Hematopoietic multipotent progenitor cell treated with erythropoietin and hydrocortisone succinate and interleukin-3 and kit ligand, for 4 days (in vitro differentiated cells): Measurements from ENCODE around the gene MAP7D1.
"Not testable (repeated sequence)": the region's sequence is repeated elsewhere in the genome, so short reads cannot be mapped to it uniquely, and the experiment has no call there.

Experiments
- DNase-seq: peaks from one replicate; pipeline ENCODE4 v3.0.0-alpha.2; 2015

Gene MAP7D1

DNA sequence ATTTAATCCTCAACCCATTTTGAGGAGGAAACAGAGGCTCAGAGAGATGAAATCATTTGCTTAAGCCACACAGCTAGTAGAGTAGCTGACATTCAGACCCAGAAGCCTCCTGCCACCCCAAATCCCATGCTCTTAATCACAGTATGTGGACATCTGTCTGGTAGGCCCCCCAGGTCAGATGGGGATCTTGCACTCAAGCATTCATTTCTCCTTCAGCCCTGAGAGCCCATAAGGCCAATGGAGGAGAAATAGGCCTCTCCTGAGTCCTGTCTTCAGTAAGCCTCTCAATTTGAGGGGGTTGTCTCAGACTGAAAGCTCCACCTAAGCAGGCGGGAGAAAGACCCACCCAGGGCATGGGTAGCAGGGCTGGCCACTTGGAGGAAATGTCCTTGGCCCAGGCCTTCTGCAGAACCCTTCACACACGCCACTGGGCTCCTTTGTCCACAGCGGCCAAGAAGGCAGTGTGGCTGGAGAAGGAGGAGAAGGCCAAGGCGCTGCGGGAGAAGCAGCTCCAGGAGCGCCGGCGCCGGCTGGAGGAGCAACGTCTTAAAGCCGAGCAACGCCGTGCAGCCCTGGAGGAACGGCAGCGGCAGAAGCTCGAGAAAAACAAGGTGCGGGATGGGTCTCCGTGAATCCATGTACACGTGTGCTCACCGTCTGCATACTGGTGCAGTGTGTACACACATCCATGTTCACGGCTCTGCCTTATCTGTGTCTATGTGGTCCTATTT, 16.2 kb downstream of the MAP7D1 start:
- no peak for DNase-seq

DNA sequence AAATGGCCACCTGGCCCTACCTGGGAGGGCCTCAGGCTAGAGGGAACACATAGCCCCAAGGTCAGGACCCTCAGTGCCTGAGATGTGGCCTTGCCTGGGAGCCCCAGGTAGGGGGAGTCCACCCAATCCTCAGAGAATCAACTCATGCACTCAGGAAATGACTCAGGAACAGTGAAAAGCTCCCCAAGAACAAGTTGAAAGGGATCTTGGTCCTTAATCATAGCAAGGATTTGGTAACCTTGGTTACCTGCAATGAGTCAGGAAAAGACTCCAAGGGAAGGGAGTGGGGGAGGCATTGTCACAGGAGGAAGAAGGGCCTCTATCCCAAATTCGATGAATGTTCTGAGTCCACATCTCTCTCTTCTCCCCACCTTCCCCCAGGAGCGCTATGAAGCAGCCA, 17.0 kb downstream of the MAP7D1 start:
- DNase-seq = no peak

DNA sequence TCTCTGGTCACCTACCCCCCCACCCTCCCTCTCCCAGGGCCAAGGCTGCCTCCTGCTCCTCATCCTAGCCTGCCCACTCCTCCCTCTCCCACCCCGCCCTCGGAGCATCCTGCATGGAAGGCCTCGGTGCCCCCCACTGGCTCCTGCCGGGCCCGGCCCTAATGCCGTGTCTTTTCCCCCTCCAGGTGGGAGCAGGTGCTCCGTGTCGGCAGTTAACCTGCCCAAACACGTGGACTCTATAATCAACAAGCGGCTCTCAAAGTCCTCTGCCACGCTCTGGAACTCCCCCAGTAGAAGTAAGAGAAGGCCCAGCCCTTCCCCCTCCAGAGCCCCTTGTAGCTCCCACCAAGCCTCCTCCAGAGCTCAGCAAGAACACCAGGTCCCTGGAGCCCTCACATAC, 18.8 kb downstream of the MAP7D1 start:
- no peak for DNase-seq

DNA sequence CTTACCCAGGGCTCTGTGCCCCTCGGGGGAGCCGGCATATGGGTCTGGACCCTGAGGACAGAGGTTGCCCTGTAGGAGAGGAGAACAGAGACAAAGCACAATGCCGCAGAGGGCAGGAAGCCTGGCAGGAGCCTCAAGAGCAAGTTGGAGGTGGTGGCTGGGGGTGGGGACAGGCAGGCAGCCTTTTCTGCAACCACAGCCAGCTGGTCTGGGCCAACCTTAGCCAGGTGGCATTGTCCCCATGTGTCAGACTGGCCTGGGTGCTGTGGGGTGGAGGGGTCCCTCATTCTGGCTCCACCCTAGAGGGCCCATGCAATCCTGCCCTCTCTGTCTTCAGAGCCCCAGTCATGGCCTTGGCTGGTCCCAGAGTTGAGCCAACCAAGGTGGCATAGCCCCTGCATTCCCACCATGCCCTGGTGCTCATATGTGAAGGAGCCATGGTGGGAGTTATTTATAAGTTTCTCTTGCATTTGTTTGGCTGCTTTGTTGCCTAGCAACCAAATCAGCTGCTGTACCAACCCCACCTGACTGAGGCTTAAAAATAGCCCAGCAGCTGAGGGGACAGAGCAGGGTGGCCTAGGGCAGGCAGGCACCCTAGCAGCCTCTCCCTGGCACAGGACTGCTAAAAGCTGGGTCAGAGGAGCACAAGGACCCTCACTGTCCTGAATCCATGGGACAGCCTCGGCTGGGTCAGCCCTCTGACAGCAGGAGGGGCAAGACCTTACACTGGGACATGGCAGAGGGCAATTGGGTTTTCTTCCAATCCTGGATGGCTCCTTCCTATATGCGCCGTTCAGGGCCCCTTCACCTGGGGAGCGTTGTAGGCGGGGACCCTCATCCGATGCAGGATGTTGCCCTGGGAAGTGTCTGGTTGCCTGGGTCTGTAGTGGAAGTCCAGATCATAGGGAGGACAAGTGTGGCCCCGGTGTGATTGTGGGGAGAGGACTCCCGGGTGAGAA, 19.5 kb downstream of the MAP7D1 start:
- no peak for DNase-seq

GRCh38 chr1:36176106-36176949, 20.4 kb downstream of the MAP7D1 start:
- no peak for DNase-seq

GRCh38 chr1:36177589-36178431, 21.9 kb downstream of the MAP7D1 start:
- no peak for DNase-seq

DNA sequence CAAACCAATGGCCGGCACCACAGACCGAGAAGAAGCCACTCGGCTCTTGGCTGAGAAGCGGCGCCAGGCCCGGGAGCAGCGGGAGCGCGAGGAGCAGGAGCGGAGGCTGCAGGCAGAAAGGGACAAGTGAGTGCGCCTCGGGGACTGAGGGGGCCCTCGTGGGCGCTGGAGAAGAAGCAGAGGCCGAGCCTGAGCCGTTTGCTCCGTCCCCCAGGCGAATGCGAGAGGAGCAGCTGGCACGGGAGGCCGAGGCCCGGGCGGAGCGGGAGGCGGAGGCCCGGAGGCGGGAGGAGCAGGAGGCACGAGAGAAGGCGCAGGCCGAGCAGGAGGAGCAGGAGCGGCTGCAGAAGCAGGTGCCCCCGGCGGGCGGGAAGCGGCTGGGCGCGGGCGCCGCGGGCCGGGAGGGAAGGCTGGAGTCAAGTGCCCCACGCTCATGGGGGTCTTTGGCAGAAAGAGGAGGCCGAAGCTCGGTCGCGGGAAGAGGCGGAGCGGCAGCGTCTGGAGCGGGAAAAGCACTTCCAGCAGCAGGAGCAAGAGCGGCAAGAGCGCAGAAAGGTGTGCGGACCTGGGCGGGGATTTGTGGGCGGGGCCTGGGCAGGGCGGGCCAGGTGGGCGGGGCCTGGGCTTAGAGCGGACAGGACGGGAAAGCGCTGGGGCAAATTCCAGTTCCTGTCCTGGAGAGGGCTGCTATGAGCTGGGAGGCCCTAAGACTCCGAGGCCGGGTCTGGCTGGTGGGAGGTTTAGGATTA, 22.7 kb downstream of the MAP7D1 start:
- no peak for DNase-seq

DNA sequence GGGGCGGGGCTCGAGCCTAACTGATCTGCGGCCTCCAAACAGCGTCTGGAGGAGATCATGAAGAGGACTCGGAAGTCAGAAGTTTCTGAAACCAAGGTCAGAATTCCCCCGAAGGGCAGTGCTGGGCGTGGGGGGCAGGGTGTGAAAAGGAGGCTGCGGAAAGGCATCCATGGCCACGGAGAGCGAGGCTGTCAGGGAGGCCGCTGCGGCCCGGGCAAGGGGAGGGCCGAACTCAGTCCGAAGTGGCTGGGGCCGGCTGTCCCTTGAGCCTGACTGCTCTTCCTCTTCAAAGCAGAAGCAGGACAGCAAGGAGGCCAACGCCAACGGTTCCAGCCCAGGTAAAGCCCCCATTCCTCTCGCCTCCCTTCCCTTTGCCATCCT, 23.2 kb downstream of the MAP7D1 start:
- no peak for DNase-seq

GRCh38 chr1:36182734-36183133, 26.8 kb downstream of the MAP7D1 start:
- DNase-seq = no peak

DNA sequence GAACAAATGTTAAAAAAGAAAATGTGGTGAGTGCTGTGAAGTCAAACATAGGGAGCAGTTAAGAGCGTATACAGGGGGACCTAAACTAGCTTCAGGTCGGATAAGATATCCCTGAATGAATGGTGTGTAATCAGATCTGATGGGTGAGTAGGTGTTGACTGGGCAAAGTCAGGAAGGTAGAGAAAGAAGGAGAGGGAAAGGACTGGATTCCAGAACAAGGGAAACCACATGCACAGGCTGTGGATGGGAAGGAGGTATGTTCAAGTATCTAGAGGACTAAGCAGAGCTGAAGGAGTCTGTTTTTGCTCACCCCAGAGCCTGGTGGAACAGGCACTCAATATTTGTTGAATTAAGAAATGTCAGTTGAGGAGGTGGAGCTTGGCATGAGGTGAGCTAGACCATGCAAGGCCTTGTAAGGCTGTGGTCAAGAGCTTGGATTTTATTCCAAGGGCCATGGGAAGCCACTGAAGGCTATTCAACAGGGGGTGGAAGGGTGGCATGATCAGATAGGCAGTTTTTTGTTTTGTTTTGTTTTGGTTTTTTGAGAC, 27.4 kb downstream of the MAP7D1 start:
- DNase-seq = no peak

DNA sequence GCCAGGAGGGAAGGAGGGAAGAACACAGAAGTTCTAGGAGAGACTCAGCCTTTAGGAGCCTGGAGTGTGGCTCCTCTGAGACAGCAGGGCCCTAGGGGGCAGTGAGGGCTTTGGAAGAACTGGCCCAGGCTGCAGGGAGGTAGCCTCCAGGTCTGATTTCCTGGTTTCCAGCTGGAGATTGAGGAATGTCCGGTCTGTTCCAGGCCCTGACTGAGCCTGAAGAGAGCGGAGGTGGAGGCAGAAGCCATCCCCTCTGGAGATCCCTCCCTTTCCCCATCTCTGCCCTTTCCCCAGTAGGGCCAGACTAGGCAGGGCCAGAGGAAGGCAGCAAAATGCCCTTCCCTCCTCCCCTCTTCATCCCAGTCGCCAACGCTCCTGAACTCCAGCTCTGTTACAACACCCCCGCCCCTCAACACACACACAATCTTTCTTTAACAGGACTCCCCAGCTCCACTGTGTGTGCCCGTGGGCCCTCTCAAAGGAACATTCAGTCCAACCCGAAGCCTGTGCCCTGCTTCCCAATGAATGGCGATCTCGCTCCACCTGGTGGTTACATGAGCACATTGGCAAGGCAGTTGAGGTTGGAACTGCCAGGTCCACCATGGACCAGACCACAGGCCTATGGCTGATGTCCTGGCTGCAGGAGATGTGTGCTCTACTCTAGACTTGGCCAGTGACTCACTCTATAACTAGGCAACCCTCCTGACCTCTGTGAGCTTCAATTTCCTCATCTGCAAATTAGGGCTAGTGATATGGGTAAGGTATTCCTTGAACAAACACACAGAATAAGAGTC, 32.0 kb downstream of the MAP7D1 start:
- peak; percentile 95 for DNase-seq

- DNase-seq = not testable (repeated sequence)
Measured at GRCh38 chr1:36196805-36197204, 40.8 kb downstream of the MAP7D1 start.

- DNase-seq = no peak
Measured at GRCh38 chr1:36198641-36199040, 42.7 kb downstream of the MAP7D1 start.

DNA sequence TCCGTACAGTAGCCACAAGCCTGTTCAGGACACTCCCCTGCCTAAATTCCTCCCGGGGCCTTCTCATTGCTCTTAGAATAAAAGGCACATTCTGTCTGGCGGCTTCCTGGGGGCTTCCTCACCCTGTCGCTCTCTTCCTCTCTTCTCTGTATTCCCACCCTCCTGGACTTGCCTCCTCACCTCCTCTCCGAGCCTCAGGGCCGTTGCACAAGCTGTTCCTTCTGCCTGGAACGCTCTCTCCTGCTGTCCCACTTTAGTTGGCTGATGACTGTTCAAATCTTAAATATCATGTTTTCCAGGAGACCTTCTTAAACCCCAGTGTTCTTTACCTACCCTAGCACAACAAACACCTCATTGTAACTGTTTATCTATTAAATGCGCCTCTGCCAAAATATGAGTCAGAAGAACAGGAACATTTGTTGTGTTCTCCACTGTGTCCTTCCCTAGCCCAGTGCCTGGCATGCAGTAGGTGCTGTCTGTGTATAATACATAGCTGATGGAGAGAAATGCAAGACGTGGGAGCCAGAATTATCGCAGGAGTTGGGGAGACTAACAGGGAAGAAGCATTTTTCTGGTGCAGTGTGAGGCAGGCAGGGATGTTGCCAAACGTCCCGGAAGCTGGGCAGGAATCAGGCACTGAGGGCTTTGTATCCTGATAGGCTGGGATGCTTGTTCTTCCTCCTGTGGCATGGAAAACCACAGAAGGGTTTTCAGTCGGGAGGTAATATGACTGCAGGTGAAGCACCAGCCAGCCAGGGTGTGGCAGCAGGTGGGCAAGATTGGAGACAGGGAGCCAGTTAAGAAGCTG, 44.2 kb downstream of the MAP7D1 start:
- DNase-seq = no peak

DNA sequence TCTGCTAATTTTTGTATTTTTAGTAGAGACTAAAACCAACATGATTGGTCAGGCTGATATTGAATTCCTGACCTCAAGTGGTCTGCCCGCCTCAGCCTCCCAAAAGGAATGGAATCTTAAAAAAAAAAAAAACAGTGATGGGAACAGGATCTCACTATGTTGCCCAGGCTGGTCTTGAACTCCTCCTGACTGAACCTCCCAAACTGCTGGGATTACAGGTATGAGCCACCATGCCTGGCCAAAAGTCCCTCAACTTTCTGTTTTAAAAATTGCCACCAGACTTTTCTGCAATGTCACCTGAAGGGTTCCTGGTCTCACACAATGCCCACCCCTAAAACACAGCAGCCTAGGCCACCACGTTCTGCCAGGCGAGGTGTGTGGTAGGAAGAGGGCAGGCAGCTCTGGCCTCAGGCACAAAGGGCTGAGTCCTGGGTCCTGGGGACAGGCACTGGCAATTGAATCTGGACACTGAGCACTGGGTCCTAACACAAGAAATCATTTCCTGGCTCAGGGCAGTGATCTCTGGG, 47.1 kb downstream of the MAP7D1 start:
- no peak for DNase-seq

DNA sequence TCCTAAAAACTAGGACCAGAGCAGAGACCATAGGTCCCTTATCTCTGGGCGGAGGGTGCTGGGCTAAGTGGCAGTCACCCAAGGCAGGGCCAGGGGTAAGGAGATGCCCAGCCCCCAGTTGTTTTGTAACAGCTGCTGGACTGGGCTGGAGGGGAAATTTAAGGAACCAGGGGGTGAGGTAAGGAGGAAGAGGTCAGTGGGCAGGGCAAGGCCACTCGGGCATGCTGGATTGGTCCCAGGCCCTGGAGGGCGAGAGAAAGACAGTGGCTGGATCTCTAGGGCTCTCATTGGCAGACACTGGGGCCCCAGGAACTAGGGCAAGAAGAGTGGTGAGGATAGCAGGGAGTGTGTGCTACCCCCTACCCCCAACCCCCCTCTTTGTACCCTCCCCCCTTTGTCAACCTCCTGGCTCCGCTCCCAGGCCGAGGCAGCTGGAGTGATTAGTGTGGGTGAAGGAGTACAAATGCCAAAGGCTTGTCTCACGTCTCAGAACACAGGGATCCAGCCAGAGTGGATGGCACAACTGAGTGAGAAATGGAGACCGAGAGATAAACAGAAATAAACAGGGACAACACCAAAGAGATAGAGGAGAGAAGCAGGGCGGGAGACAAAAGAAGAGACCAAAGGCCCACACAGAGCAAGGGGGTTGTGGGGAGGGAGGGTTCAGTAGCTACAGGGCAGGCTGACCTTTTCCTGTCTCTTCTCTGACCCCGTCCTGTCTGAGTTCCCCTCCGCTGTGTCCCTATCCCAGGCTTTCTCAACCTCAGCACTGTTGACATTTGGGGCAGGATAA, 47.8 kb downstream of the MAP7D1 start:
- peak; percentile 57 for DNase-seq

DNA sequence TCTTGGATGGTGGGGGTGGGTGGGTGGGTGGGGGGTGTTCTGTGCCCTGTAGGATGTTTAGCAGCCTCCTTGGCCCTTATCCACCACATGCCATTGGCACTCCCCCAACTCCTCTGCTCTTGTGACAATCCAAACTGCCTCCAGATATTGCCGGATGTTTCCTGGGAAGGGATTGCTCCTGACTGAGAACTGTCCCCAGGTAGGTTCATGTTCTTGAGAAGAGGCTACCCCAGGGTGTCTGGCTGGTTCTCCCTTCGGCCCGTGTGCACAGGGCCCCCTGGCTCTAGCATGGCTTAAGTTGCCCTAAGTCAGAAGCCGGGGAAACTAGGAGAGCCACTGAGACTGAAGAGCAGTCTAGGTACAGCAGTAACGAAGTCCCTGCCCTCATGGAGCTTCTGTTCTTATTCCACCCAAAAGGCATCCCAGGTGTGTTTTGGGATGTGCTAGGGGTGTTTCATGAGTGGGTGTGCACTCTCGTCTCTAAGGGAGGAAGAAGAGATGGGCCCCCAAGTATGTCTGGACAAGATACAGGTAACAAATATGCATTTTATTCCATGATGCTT, 48.5 kb downstream of the MAP7D1 start:
- DNase-seq = no peak

- no peak for DNase-seq
Measured at GRCh38 chr1:36206323-36206858, 50.4 kb downstream of the MAP7D1 start.
